GM12891 (cell line): ENCODE measurements around the gene EML3.

Experiments
- POLR2A ChIP-seq: IDR thresholded peaks from 2 replicates; pipeline ENCODE4 v1.6.1; 2011; ENCODE audit warnings: low read depth, low read length, control low read depth
- POLR2AphosphoS5 ChIP-seq: IDR thresholded peaks from 2 replicates; pipeline ENCODE4 v1.6.1; 2011; ENCODE audit warnings: low read depth, low read length, control low read depth
- POU2F2 ChIP-seq: IDR thresholded peaks from 2 replicates; pipeline ENCODE4 v1.6.1; 2011; ENCODE audit warnings: low read depth, mild to moderate bottlenecking, control low read depth, low read length, moderate library complexity
- TAF1 ChIP-seq: IDR thresholded peaks from 2 replicates; pipeline ENCODE4 v1.6.1; 2011; ENCODE audit warnings: low read depth, low read length, control low read depth

GRCh38 chr11:62565100-62565802 lies 47.3 kb downstream of the EML3 start:
- TF ChIP-seq POLR2A (no peak), POLR2AphosphoS5 (no peak), POU2F2 (no peak), TAF1 (no peak)
